Stimulated activated CD4-positive, alpha-beta T cell treated with anti-CD3 and anti-CD28 coated beads, Interleukin-15, amount 100 ng/mL, for 24 hours (primary cell): ENCODE measurements around the gene SDK1.

Experiments
- DNase-seq: peaks from one replicate; pipeline ENCODE4 v3.0.0-alpha.2; 2020

SDK1 gene

DNA sequence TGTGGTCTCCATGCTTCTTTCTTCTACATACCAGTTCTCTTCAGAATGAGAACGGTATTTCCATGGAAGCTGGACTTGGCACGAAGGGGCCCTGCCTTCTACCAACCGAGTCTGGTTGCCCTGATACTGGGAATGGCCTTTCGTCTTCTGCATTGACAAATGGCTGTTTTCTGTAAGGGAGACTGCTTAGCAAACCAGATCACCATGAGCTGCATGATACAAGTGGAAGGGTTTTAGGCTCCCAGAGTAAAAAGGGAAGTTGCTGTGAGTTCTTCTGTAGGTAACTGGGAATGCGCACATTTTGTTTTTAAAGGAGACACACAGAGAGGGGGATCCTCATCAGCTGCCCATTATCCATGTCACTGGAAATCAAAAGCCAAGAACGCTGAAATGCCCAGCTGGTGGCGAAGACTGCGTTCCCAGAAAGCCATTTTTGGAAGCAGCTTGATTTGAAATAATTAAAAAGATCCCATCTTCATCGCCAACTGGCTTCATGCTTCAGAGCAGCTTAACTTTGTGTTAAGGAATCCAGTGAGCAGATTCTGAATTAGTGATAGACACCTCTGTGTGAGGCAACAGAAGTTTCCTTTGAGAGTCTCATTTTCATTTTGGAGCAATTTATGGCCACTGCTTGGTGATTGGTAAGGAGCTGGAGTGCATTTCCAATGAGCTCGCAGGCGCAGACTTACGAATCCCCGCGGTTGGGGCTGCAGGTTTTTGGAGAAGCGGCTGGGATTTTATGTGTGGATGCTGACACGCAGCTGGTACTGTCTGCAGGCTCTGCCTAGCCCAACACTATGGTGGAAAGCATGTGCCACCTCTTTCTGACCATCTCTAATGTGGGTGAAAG is 708.4 kb downstream of the SDK1 start:
- DNase-seq, result no peak

- DNase-seq, result no peak
Observed at GRCh38 chr7:4010061-4010605, 709.1 kb downstream of the SDK1 start.

DNA sequence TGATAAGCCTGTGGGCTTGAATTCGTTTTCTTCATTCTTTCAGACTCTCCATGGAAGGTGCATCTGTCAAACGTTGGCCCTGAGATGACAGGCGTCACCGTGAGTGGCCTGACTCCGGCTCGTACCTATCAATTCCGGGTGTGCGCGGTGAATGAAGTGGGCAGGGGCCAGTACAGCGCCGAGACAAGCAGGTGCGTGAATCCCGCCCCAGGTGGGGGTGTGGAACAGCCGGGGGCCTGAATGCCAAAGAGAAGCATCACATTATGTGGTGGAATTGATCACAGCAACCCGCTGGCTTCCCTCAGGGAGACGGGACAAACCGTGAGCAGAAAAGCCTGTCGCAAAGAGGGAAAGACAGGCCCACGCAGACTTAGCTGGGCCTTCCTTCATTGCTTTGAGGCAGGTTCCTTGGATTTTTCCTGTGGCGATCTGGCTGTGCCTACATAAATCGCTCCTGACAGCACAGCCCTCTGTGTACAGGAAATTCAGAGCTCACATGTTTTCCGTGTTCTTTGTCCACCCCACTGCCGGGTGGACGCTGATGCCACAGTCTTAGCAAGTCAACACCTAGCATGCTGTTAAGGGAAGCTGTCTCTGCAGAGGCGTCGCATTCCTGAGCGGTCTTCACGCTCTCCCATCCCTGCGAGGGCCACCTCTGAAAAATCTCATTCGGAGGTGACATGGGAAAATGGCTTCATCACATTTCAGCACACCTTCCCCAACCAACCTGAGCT is 710.0 kb downstream of the SDK1 start:
- no peak for DNase-seq

- no peak for DNase-seq
Observed at GRCh38 chr7:4013793-4014192, 712.7 kb downstream of the SDK1 start.

GRCh38 chr7:4014346-4015050 is 713.4 kb downstream of the SDK1 start:
- no peak for DNase-seq

GRCh38 chr7:4015371-4015770 is 714.3 kb downstream of the SDK1 start:
- no peak for DNase-seq

- no peak for DNase-seq
Observed at GRCh38 chr7:4015996-4016395, 714.9 kb downstream of the SDK1 start.

GRCh38 chr7:4017081-4017480 is 716.0 kb downstream of the SDK1 start:
- DNase-seq, result no peak

GRCh38 chr7:4017785-4018184 is 716.7 kb downstream of the SDK1 start:
- no peak for DNase-seq

GRCh38 chr7:4018601-4019316 is 717.7 kb downstream of the SDK1 start:
- DNase-seq, result no peak

DNA sequence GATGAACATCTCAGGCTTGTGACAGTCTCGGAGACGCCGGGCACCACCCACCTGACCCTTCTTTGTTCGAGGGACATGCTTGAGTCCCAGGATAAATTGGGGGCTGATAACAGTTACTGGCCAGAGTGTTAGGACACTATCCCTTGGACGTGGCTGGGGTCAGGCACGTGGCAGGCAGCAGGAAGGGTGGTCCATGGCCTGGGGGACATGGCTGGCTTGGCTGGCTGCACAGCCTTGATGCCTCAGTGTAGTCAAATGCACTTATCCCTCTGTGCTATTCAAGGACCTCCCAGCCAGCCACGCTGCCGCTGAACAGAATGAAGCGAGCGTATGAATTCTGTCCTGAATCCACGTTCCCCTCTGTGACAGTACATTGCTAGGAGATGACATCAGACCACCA is 719.0 kb downstream of the SDK1 start:
- DNase-seq, result no peak

DNA sequence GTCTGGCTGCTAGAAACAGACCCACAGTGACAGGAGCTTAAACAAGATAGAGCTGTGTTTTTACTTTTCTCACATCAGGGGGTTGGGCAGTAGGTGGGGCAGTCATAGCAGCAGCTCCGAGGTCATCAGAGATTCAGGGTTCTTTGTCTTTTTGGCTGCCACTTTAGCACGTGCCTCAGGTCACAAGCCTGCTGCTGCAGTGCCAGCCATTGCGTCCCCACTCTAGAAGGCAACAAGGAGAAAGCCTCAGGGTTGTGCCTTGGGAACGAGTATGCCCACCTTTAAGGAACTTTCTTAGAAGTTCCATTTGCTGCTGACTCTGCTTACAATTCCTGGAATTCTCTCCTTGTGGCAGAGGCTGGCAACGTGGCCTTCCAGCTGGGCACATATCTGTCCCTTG is 720.4 kb downstream of the SDK1 start:
- DNase-seq, result no peak

- no peak for DNase-seq
Observed at GRCh38 chr7:4022265-4022664, 721.2 kb downstream of the SDK1 start.

GRCh38 chr7:4023502-4023901 is 722.5 kb downstream of the SDK1 start:
- no peak for DNase-seq

GRCh38 chr7:4024133-4024532 is 723.1 kb downstream of the SDK1 start:
- DNase-seq, result no peak

GRCh38 chr7:4024806-4025205 is 723.8 kb downstream of the SDK1 start:
- DNase-seq, result no peak

GRCh38 chr7:4025210-4025609 is 724.2 kb downstream of the SDK1 start:
- no peak for DNase-seq

DNA sequence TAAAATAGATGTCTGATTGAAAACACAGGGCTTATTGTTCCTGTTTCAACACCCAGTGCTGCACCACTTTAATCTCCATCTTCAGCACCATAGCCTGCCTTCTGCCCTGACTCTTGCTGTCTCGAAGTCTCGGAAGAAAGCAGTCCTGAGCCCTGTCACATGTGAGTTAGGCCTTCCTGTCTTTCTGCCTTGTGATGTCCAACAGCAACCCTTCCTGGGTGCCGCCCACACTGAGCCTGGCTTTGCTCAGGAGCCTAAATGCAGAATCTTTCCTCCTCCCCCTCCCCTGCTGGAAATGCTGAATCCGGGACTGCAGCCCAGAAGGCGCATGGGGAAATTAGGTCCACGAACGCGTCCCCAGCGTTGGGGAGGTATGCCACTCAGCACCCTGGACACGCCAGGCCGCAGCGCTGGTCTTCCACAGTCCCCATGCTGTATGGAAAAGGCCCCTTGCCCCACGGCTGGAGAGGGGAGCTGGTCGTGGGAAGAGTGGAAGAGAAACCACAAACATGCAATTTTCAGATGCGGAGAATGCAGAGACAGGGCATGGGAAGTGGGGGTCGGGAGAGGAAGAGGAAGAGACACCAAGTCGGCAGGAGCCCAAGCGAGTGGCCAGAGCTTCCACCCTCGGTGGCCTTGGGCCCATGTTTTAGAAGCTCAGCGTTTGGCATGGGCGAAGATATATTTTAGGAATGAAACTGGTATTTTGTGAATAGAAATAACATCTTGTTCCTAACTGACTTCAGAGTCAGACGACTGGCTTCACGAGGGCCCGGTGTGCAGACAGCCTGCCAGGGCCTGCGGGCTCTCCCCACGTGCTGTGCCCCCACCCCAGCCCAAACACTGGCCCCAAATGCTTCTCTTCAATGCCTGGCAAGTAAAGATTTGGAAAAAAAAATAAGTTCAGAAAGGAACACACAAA is 724.9 kb downstream of the SDK1 start:
- no peak for DNase-seq

DNA sequence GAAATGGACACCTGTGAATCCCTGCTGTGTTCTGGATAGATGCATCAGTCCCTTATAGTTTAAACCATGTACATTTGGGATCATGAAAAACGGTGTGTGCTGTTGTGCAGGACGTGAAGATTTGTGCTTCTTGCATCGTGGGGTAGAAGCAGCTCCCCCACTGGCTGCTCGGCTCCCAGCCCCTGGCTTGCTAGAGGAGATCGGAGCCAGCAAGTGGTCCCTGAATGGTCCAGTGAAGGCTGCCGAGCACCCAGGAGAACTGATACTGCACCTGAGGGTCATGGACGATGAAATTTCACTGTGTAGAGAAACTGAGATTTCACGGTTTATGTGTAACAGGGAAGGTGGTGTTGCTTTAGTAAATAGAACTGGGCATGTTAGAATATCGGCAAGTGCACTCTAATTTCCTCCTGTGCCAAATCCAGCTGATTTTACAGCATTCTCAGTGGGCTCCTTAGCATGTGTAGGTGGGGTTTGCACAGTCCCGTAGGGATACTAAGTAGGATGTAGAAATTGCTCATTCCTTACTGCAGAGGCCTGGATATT is 726.0 kb downstream of the SDK1 start:
- no peak for DNase-seq

DNA sequence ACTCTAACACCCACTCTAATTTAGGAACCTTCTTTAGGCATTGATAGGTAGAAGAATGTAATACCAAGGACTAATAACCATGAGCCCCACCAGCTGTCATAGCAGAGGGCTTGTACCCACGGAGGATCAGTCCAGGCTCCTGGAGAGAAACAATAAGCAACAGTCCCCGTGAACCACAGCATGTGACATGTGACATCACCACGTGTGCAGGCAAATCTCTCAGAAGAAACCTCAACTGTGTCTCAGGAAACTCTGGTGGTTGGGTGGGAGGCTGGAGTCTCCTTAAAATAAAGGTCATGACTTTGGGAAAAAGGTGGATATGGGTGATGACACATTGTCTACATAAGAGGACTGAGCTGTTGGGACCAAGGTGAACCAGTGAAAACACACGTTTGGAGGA is 727.2 kb downstream of the SDK1 start:
- no peak for DNase-seq

DNA sequence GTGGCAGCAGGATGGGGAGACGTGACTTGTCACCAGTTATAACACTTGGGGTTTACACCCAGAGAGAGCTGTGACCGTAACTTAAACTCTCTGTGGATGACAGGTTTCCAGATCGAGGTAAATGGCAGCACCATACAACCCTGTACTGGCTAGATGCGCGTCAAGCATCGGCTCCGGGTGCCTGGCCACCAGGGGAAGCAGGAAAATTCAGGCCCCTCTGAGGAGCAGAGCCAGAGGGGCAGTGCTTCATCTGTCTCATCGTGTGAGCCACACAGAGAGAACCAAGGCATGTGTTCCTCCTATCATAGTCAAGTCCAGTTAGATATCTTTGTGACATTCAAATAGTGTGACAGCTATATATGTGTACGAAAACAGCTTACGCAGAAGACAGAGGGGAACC is 728.9 kb downstream of the SDK1 start:
- no peak for DNase-seq
